ENCODE measurements around the gene NXPH3.
A peak's percentile ranks its signal among the peaks of the same experiment; 100 is the strongest.

Gene NXPH3

GRCh38 chr17:49556223-49556943 is 19.3 kb upstream of the NXPH3 start (continued):
- TF ChIP-seq ZBTB6 (tag by site-specific recombination; IDR thresholded peaks at IDR 0.05), result peak; percentile 59
- 0 out of 2 replicates have a peak, but pooled peaks have one; percentile 51 for TF ChIP-seq PBX3 (CRISPR knock-in tag; IDR thresholded peaks at IDR 0.05)
- TF ChIP-seq KLF8 (tag by site-specific recombination; IDR thresholded peaks at IDR 0.05), result peak; percentile 45; the same call in 1 of the 2 replicates
- peak; percentile 49 for TF ChIP-seq ZBTB26 (tag by site-specific recombination; optimal IDR thresholded peaks at IDR 0.05)
- peak; percentile 78 for TF ChIP-seq SP7 (tag by site-specific recombination; IDR thresholded peaks at IDR 0.05)
- peak; percentile 99 for TF ChIP-seq ZNF692 (tag by site-specific recombination; IDR thresholded peaks at IDR 0.05)
- 0 out of 2 replicates have a peak, but pooled peaks have one; percentile 43 for TF ChIP-seq ZNF843 (tag by site-specific recombination; IDR thresholded peaks at IDR 0.05)
- TF ChIP-seq ZNF324 (tag by site-specific recombination; IDR thresholded peaks at IDR 0.05), result peak; percentile 51; the same call in 1 of the 2 replicates
- TF ChIP-seq ZNF121 (tag by site-specific recombination; IDR thresholded peaks at IDR 0.05), result no peak
- TF ChIP-seq ZBTB20 (tag by site-specific recombination; IDR thresholded peaks at IDR 0.05), result 0 out of 2 replicates have a peak, but pooled peaks have one; percentile 12
- 0 out of 2 replicates have a peak, but pooled peaks have one; percentile 25 for TF ChIP-seq PATZ1 (tag by site-specific recombination; IDR thresholded peaks at IDR 0.05)
- peak; percentile 94 for TF ChIP-seq GLIS2 (tag by site-specific recombination; IDR thresholded peaks at IDR 0.05)
- TF ChIP-seq CTCF (tag by site-specific recombination; IDR thresholded peaks at IDR 0.05), result peak; percentile 97
- peak; percentile 86 for TF ChIP-seq ZNF654 (tag by site-specific recombination; IDR thresholded peaks at IDR 0.05; ENCODE audit: low read depth)
- TF ChIP-seq ZNF335 (tag by site-specific recombination; conservative IDR thresholded peaks at IDR 0.05), result peak; percentile 55
- TF ChIP-seq YY1 (tag by site-specific recombination; IDR thresholded peaks at IDR 0.05), result peak; percentile 41; the same call in 1 of the 2 replicates
- TF ChIP-seq ZFP37 (tag by site-specific recombination; IDR thresholded peaks at IDR 0.05), result 0 out of 2 replicates have a peak, but pooled peaks have one; percentile 69
- no peak for TF ChIP-seq PRDM1 (tag by site-specific recombination; IDR thresholded peaks at IDR 0.05)
- TF ChIP-seq ZNF174 (tag by site-specific recombination; IDR thresholded peaks at IDR 0.05), result no peak
- no peak for TF ChIP-seq ZNF837 (tag by site-specific recombination; IDR thresholded peaks at IDR 0.05)
- TF ChIP-seq WT1 (tag by site-specific recombination; IDR thresholded peaks at IDR 0.05), result no peak
- peak; percentile 67 for TF ChIP-seq ZNF660 (tag by site-specific recombination; IDR thresholded peaks at IDR 0.05)
- peak; percentile 99 for TF ChIP-seq ZFP69B (tag by site-specific recombination; IDR thresholded peaks at IDR 0.05)
- TF ChIP-seq ZNF600 (tag by site-specific recombination; IDR thresholded peaks at IDR 0.05), result peak; percentile 87
- TF ChIP-seq ZSCAN30 (tag by site-specific recombination; IDR thresholded peaks at IDR 0.05), result peak; percentile 57; the same call in 1 of the 2 replicates
- peak; percentile 67; the same call in 1 of the 2 replicates for TF ChIP-seq ZNF561 (tag by site-specific recombination; IDR thresholded peaks at IDR 0.05; ENCODE audit: borderline replicate concordance)
- TF ChIP-seq KLF1 (tag by site-specific recombination; IDR thresholded peaks at IDR 0.05), result peak; percentile 17; the same call in 1 of the 2 replicates
- peak; percentile 23; the same call in 1 of the 2 replicates for TF ChIP-seq ZBTB8A (tag by site-specific recombination; IDR thresholded peaks at IDR 0.05)
- TF ChIP-seq ZNF501 (tag by site-specific recombination; IDR thresholded peaks at IDR 0.05), result peak; percentile 56; the same call in 1 of the 2 replicates
- TF ChIP-seq ZNF2 (tag by site-specific recombination; IDR thresholded peaks at IDR 0.05), result peak; percentile 97
- peak; percentile 71 for TF ChIP-seq ZBTB17 (tag by site-specific recombination; IDR thresholded peaks at IDR 0.05)
